Measurements from ENCODE around the gene FAM204A. TPM values are rescaled to one million over a fixed set of nuclear protein-coding genes. Genes with fewer than 3 reads are reported as not detected.

The FAM204A gene
- total and polyA plus RNA-seq, 9 donors, result 22.9 to 82.1 (median 68.9) TPM

- no peaks in the 10 kb centered on the region for H3K4me1 ChIP-seq (ENCODE audit: insufficient read depth)
- no peak for DNase-seq
- TF ChIP-seq POLR2A (IDR thresholded peaks at IDR 0.05), result no peak
- TF ChIP-seq EP300 (IDR thresholded peaks at IDR 0.05), result no peak
- no peak for TF ChIP-seq CTCF (IDR thresholded peaks at IDR 0.05)
- H3K9me3 ChIP-seq, result no peaks in the 10 kb centered on the region
- no peaks in the 10 kb centered on the region for H3K36me3 ChIP-seq
- H3K27me3 ChIP-seq, result no peaks in the 10 kb centered on the region
- WGBS, 3 donors, result 68 to 84% (median 74%) methylated on average over 5 of the region's 5 CpGs
- intact Hi-C loops (cut with DNase I), result no loop called here
- H3K27ac ChIP-seq, result no peak overlapping the region
- H3K4me3 ChIP-seq, result no peak overlapping the region
Measured at GRCh38 chr10:118256209-118256608, 85.9 kb downstream of the FAM204A start.

GRCh38 chr10:118255355-118255754 is 86.8 kb downstream of the FAM204A start:
- Histone ChIP-seq H3K36me3 (no peaks in the 10 kb centered on the region), H3K9me3 (no peaks in the 10 kb centered on the region), H3K4me3 (no peak overlapping the region), H3K4me1 (ENCODE audit: insufficient read depth) (no peaks in the 10 kb centered on the region), H3K27ac (no peak overlapping the region), H3K27me3 (no peaks in the 10 kb centered on the region)
- DNase-seq, result no peak
- WGBS, 3 donors, result 82 to 92% (median 91%) methylated on average over 8 of the region's 8 CpGs
- intact Hi-C loops (cut with DNase I), result no loop called here
- TF ChIP-seq EP300 (IDR thresholded peaks at IDR 0.05) (no peak), CTCF (IDR thresholded peaks at IDR 0.05) (no peak), POLR2A (IDR thresholded peaks at IDR 0.05) (no peak)

- Histone ChIP-seq H3K4me1 (ENCODE audit: insufficient read depth) (no peaks in the 10 kb centered on the region), H3K9me3 (no peaks in the 10 kb centered on the region), H3K4me3 (no peak overlapping the region), H3K36me3 (no peaks in the 10 kb centered on the region), H3K27ac (no peak overlapping the region), H3K27me3 (no peaks in the 10 kb centered on the region)
- no peak for TF ChIP-seq POLR2A (IDR thresholded peaks at IDR 0.05)
- TF ChIP-seq EP300 (IDR thresholded peaks at IDR 0.05), result no peak
- no peak for TF ChIP-seq CTCF (IDR thresholded peaks at IDR 0.05)
- intact Hi-C loops (cut with DNase I), result no loop called here
- WGBS, 3 donors, result 71 to 84% (median 72%) methylated on average over 4 of the region's 4 CpGs
- no peak for DNase-seq
Measured at GRCh38 chr10:118254654-118255053, 87.5 kb downstream of the FAM204A start.

- no peak for DNase-seq
- H3K27me3 ChIP-seq, result no peaks in the 10 kb centered on the region
- H3K4me1 ChIP-seq (ENCODE audit: insufficient read depth), result no peaks in the 10 kb centered on the region
- no peak overlapping the region for H3K27ac ChIP-seq
- H3K36me3 ChIP-seq, result no peaks in the 10 kb centered on the region
- intact Hi-C loops (cut with DNase I), result no loop called here
- TF ChIP-seq EP300 (IDR thresholded peaks at IDR 0.05) (no peak), POLR2A (IDR thresholded peaks at IDR 0.05) (no peak), CTCF (IDR thresholded peaks at IDR 0.05) (no peak)
- H3K9me3 ChIP-seq, result no peaks in the 10 kb centered on the region
- no peak overlapping the region for H3K4me3 ChIP-seq
- WGBS, 3 donors, result 82 to 84% (median 84%) methylated on average over 7 of the region's 7 CpGs
Measured at GRCh38 chr10:118253397-118253796, 88.7 kb downstream of the FAM204A start.

- no peak overlapping the region for H3K27ac ChIP-seq
- no peaks in the 10 kb centered on the region for H3K27me3 ChIP-seq
- TF ChIP-seq CTCF (IDR thresholded peaks at IDR 0.05) (no peak), POLR2A (IDR thresholded peaks at IDR 0.05) (no peak), EP300 (IDR thresholded peaks at IDR 0.05) (no peak)
- no peaks in the 10 kb centered on the region for H3K4me1 ChIP-seq (ENCODE audit: insufficient read depth)
- intact Hi-C loops (cut with DNase I), result no loop called here
- H3K4me3 ChIP-seq, result no peak overlapping the region
- H3K9me3 ChIP-seq, result no peaks in the 10 kb centered on the region
- no peak for DNase-seq
- no peaks in the 10 kb centered on the region for H3K36me3 ChIP-seq
- WGBS, 3 donors, result 60 to 65% (median 63%) methylated on average over 7 of the region's 7 CpGs
Measured at GRCh38 chr10:118251791-118252190, 90.3 kb downstream of the FAM204A start.
